A549 treated with RU486 at 1 μM for 4 hours (cell line): Measurements from ENCODE around the gene SCYGR1. TPM values are rescaled to one million over a fixed set of nuclear protein-coding genes. Genes with fewer than 3 reads are reported as not detected.

Experiments
- total RNA-seq: library from RNA; stranded (reverse); fragments of 200-300 nt; extraction: Qiagen RNA extraction; gene quantifications from 5 replicates; pipeline ENCODE4 v1.2.3, GENCODE V29; 2022; ENCODE audit warnings: low read depth

The SCYGR1 gene, protein sequence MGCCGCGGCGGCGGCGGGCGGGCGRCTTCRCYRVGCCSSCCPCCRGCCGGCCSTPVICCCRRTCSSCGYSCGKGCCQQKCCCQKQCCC
- not detected in 5 replicates for total RNA-seq

DNA sequence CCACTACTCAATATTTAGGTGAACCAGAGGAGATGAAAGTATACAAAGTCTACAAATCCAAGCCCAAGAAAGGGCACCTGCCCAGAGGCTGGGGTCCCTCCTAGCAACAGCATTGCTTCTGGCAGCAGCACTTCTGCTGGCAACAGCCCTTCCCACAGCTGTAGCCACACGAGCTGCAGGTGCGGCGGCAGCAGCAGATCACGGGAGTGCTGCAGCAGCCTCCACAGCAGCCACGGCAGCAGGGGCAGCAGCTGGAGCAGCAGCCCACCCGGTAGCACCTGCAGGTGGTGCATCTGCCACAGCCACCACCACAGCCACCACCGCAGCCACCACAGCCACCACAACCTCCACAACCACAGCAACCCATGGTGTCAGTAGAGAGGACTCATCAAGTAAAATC, at the start of gene SCYGR1:
Gene SCYGR1, minus strand, starts transcription at position 367 of the 400 bp plus-strand sequence. Its CDS starts 0 bp downstream, at position 367.

DNA sequence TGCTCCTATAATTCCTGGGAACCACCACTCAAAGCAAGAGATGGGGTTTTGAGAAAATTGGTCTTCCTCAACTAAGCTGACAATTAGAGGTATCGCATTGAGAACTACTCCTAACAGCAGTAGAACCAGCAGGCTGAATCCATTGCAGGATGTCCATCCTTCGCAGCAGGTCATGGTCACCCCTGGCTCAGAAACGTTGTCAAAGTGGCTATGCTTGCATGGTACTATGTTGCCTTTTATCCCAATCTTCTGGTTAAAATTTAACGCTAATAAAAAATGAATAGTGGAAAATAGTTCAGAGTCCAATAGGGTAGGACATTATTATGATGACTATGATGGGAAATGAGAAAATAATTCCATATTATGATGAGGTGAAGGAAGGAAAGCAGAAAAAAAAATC, 8.7 kb downstream of the SCYGR1 start, which contains the start of gene TM4SF20:
Gene TM4SF20, minus strand, starts transcription at position 212 of the 400 bp plus-strand sequence. Its CDS starts 38 bp downstream, at position 174.

Other genes with a start within 250 kb of the SCYGR1 start
- 1.0 to 2.3 TPM (median 1.3 TPM) in 5 replicates for gene COL4A4, start 223.7 kb downstream of the SCYGR1 start, total RNA-seq
- 0.33 to 1.1 TPM (median 0.67 TPM) in 5 replicates for gene COL4A3, start 223.3 kb downstream of the SCYGR1 start, total RNA-seq
- 105 to 128 TPM (median 116 TPM) in 5 replicates for gene MFF, start 62.7 kb downstream of the SCYGR1 start, total RNA-seq
- gene TM4SF20, start 8.6 kb downstream of the SCYGR1 start, total RNA-seq, result 6.4 to 10.7 TPM (median 9.8 TPM) in 5 replicates
- 99.3 to 133 TPM (median 123 TPM) in 5 replicates for gene AGFG1, start 84.2 kb upstream of the SCYGR1 start, total RNA-seq
- gene SCYGR2, start 210.9 kb upstream of the SCYGR1 start, total RNA-seq, result not detected in 5 replicates
- gene SCYGR3, start 226.9 kb upstream of the SCYGR1 start, total RNA-seq, result not detected in 5 replicates
- gene SCYGR4, start 229.5 kb upstream of the SCYGR1 start, total RNA-seq, result not detected in 5 replicates